GM23338 (cell line): Measurements from ENCODE around the gene WEE2. TPM values are rescaled to one million over a fixed set of nuclear protein-coding genes. Genes with fewer than 3 reads are reported as not detected.

Experiments used
- ATAC-seq: fragments of 200-7000 bp; cut with Tn5 transposase; 3 replicates; pipeline ENCODE4 v1.9.1; 2020
- DNase-seq: peaks from one replicate; pipeline ENCODE4 v3.0.0-alpha.2; 2015; ENCODE audit warnings: low spot score
- H2AFZ ChIP-seq: fragments of 200-600 bp; sonication (generic); 2 replicates; pipeline ENCODE4 v1.8.0; 2016; ENCODE audit warnings: antibody characterized with exemption, mild to moderate bottlenecking, moderate library complexity
- H3F3A ChIP-seq: fragments of 200-600 bp; sonication (generic); replicated peaks from 2 replicates; pipeline ENCODE4 v1.8.0; 2017; ENCODE audit warnings: antibody characterized with exemption, mixed run types, low read depth
- H3K27ac ChIP-seq: fragments of 200-600 bp; sonication (generic); 2 replicates; pipeline ENCODE4 v1.6.1; 2016; ENCODE audit warnings: low read depth
- H3K27me3 ChIP-seq: fragments of 200-600 bp; sonication (generic); 2 replicates; pipeline ENCODE4 v1.8.0; 2016; ENCODE audit warnings: mild to moderate bottlenecking, mixed run types, moderate library complexity; ENCODE audit not compliant: insufficient read depth
- H3K36me3 ChIP-seq: fragments of 200-600 bp; sonication (generic); 2 replicates; pipeline ENCODE4 v1.8.0; 2016; ENCODE audit warnings: mild to moderate bottlenecking; ENCODE audit not compliant: insufficient read depth
- H3K4me1 ChIP-seq: fragments of 200-600 bp; sonication (generic); 2 replicates; pipeline ENCODE4 v1.8.0; 2016; ENCODE audit warnings: mild to moderate bottlenecking, moderate library complexity; ENCODE audit not compliant: insufficient read depth
- H3K4me2 ChIP-seq: fragments of 200-600 bp; sonication (generic); 2 replicates; pipeline ENCODE4 v1.7.1; 2017; ENCODE audit warnings: mixed run types
- H3K4me3 ChIP-seq: fragments of 200-600 bp; sonication (generic); 2 replicates; pipeline ENCODE4 v1.6.1; 2016; ENCODE audit warnings: mixed run types
- H3K79me2 ChIP-seq: fragments of 200-600 bp; sonication (generic); replicated peaks from 2 replicates; pipeline ENCODE4 v1.8.0; 2017; ENCODE audit warnings: mild to moderate bottlenecking; ENCODE audit not compliant: insufficient read depth
- H3K9me2 ChIP-seq: fragments of 200-600 bp; sonication (generic); 2 replicates; pipeline ENCODE4 v1.8.0; 2017; ENCODE audit not compliant: insufficient read depth
- H4K20me1 ChIP-seq: fragments of 200-600 bp; sonication (generic); replicated peaks from 2 replicates; pipeline ENCODE4 v1.8.0; 2017; ENCODE audit warnings: mild to moderate bottlenecking; ENCODE audit not compliant: insufficient read depth
- H3K27ac Mint-ChIP-seq: 2 replicates; pipeline ENCODE4 v1.8.0; 2020; ENCODE audit warnings: inconsistent platforms, mild to moderate bottlenecking, moderate library complexity, mixed read lengths
- H3K27me3 Mint-ChIP-seq: 3 replicates; pipeline ENCODE4 v1.8.0; 2022; ENCODE audit warnings: low read depth, mild to moderate bottlenecking, moderate library complexity, mixed read lengths, inconsistent platforms; ENCODE audit not compliant: insufficient read depth, poor library complexity
- H3K36me3 Mint-ChIP-seq: 3 replicates; pipeline ENCODE4 v1.8.0; 2021; ENCODE audit warnings: low read depth, mild to moderate bottlenecking, inconsistent platforms, moderate library complexity, mixed read lengths
- H3K4me1 Mint-ChIP-seq: 3 replicates; pipeline ENCODE4 v1.8.0; 2020; ENCODE audit warnings: mild to moderate bottlenecking, inconsistent platforms, mixed read lengths
- H3K4me3 Mint-ChIP-seq: 3 replicates; pipeline ENCODE4 v1.8.0; 2021; ENCODE audit warnings: moderate library complexity, mild to moderate bottlenecking, inconsistent platforms, mixed read lengths
- H3K9me3 Mint-ChIP-seq: 3 replicates; pipeline ENCODE4 v1.8.0; 2020; ENCODE audit warnings: moderate library complexity, mild to moderate bottlenecking, inconsistent platforms, mixed read lengths
- CREB1 ChIP-seq: fragments of 250-450 bp; sonication (Bioruptor Pico); IDR thresholded peaks from 2 replicates; pipeline ENCODE4 v1.5.0; 2020; ENCODE audit warnings: low read depth, mild to moderate bottlenecking, moderate library complexity
- EZH2 ChIP-seq: fragments of 200-600 bp; sonication (generic); IDR thresholded peaks from one replicate; pipeline ENCODE4 v1.8.0; 2017; ENCODE audit warnings: antibody characterized with exemption, mild to moderate bottlenecking, low read depth; ENCODE audit not compliant: unreplicated experiment
- EZH2phosphoT487 ChIP-seq: fragments of 200-600 bp; sonication (generic); IDR thresholded peaks from one replicate; pipeline ENCODE4 v1.8.1; 2018; ENCODE audit warnings: antibody characterized with exemption; ENCODE audit not compliant: unreplicated experiment
- NANOG ChIP-seq: IDR thresholded peaks from 2 replicates; pipeline ENCODE4 v1.6.1; 2016; ENCODE audit warnings: antibody characterized with exemption, borderline replicate concordance
- POLR2AphosphoS5 ChIP-seq: IDR thresholded peaks from 2 replicates; pipeline ENCODE4 v1.6.1; 2016; ENCODE audit warnings: antibody characterized with exemption, low read depth
- ZNF114 ChIP-seq: fragments of 250-450 bp; sonication (Bioruptor Pico); IDR thresholded peaks from 2 replicates; pipeline ENCODE4 v1.5.0; 2020; ENCODE audit warnings: mild to moderate bottlenecking, moderate library complexity
- ZNF331 ChIP-seq: fragments of 250-450 bp; sonication (Bioruptor Pico); IDR thresholded peaks from 2 replicates; pipeline ENCODE4 v1.5.0; 2020; ENCODE audit warnings: low read depth, mild to moderate bottlenecking, moderate library complexity
- ZNF462 ChIP-seq: fragments of 250-450 bp; sonication (Bioruptor Pico); IDR thresholded peaks from 2 replicates; pipeline ENCODE4 v1.5.0; 2020; ENCODE audit warnings: mild to moderate bottlenecking, moderate library complexity
- polyA plus RNA-seq: library from polyadenylated mRNA; unstranded; fragments of >200 nt; fragmentation: Nextera tagmentation; extraction: Ambion mirVana; gene quantifications from 2 replicates; pipeline ENCODE4 v1.2.1, GENCODE V29; 2016
- total RNA-seq: library from RNA; depleted of rRNA; stranded (reverse); fragments of >200 nt; shearing (Covaris generic); gene quantifications from 2 replicates; pipeline ENCODE4 v1.2.3, GENCODE V29; 2014

The WEE2 gene
- total and polyA plus RNA-seq, 2 experiments from 2014 or later = not detected

DNA sequence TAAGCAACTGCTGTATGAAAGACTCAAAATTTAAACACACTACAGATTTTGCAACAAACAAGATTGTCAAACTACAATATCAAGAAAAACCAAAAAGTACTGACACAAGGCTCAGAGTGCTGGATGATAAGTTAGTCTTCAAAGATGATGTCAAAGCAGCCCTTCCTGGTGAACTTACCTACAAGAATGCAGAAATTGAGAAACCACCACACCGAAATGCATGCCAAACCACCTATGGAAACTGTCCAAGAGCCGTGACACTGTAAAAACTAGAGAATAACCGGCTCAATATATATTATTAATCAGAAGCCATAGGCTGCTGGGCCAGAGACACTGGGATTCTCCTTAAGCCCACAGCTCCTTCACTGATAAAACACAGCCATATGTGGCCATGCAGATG, 31.5 kb upstream of the WEE2 start:
- H3K27ac Mint-ChIP-seq = no peak overlapping the region
- Histone ChIP-seq H3K36me3 (no peaks in the 10 kb centered on the region; the same call in 1 of the 2 replicates), H3F3A (no peaks in the 10 kb centered on the region), H3K4me1 (no peaks in the 10 kb centered on the region), H3K4me2 (no peak overlapping the region), H2AFZ (no peak overlapping the region), H3K27me3 (no peaks in the 10 kb centered on the region), H3K4me3 (no peak overlapping the region), H3K79me2 (no peaks in the 10 kb centered on the region), H4K20me1 (0 out of 2 replicates have a peak, but pooled peaks cover 6% of the 10 kb centered on the region), H3K9me2 (no peaks in the 10 kb centered on the region), H3K27ac (no peak overlapping the region)
- TF ChIP-seq ZNF462 (CRISPR knock-in tag) (no peak), EZH2 (no peak), POLR2AphosphoS5 (no peak), CREB1 (CRISPR knock-in tag) (no peak), ZNF331 (CRISPR knock-in tag) (no peak), EZH2phosphoT487 (no peak), NANOG (no peak), ZNF114 (no peak)
- H3K9me3 Mint-ChIP-seq = peaks cover 8% of the 10 kb centered on the region; the same call in 1 of the 3 replicates
- H3K4me1 Mint-ChIP-seq = peaks cover 9% of the 10 kb centered on the region; the same call in 2 of the 3 replicates
- DNase-seq (no peak), ATAC-seq (no peak)
- H3K36me3 Mint-ChIP-seq = peaks cover 23% of the 10 kb centered on the region
- no peak overlapping the region for H3K4me3 Mint-ChIP-seq
- peaks cover 8% of the 10 kb centered on the region for H3K27me3 Mint-ChIP-seq
